Mucosa of gallbladder (tissue), 1 donor: ENCODE measurements around the gene TMSB4X. TPM values are rescaled to one million over a fixed set of nuclear protein-coding genes. Genes with fewer than 3 reads are reported as not detected.
"Not testable (repeated sequence)": the region's sequence is repeated elsewhere in the genome, so short reads cannot be mapped to it uniquely, and the experiment has no call there.

ENCODE experiments used
- DNase-seq: peaks from one replicate; pipeline ENCODE4 v3.0.0-alpha.2; 2020; ENCODE audit warnings: low spot score
- total RNA-seq: library from RNA; stranded (reverse); gene quantifications from one replicate; pipeline ENCODE4 v1.2.1, GENCODE V29; 2021
- donor health status: DM: no; HTN: no; CAD: no.

Gene TMSB4X
- total RNA-seq, result 4,832 TPM

- DNase-seq, result peak; percentile 87
These were observed at the start of gene TMSB4X for GRCh38 chrX:12974796-12975669. Gene TMSB4X (plus strand): TSS chrX:12975110.

GRCh38 chrX:12929701-12930100, 45.2 kb upstream of the TMSB4X start:
- no peak for DNase-seq

- no peak for DNase-seq
These were observed 44.8 kb upstream of the TMSB4X start for GRCh38 chrX:12930150-12930549.

GRCh38 chrX:12932244-12932643, 42.7 kb upstream of the TMSB4X start:
- DNase-seq, result no peak

GRCh38 chrX:12934850-12935249, 40.1 kb upstream of the TMSB4X start:
- DNase-seq, result no peak

GRCh38 chrX:12936947-12937346, 38.0 kb upstream of the TMSB4X start:
- no peak for DNase-seq

GRCh38 chrX:12940471-12940870, 34.4 kb upstream of the TMSB4X start:
- DNase-seq, result not testable (repeated sequence)

DNA sequence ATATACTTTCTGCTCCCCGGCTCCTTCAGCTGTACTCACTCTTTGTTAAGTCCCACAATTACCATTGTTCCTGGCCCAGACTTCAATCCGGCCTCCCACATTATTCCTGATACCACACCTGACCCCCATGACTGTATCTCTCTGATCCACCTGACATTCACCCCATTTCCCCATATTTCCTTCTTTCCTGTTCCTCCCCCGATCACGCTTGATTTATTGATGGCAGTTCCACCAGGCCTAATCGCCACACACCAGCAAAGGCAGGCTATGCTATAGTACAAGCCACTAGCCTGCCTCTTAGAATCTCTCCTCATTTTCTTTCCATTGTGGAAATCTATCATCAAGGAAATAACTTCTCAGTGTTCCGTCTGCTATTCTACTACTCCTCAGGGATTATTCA, 31.3 kb upstream of the TMSB4X start:
- DNase-seq, result not testable (repeated sequence)

GRCh38 chrX:12944452-12944851, 30.5 kb upstream of the TMSB4X start:
- DNase-seq, result not testable (repeated sequence)

- no peak for DNase-seq
These were observed 29.4 kb upstream of the TMSB4X start for GRCh38 chrX:12945494-12945893.

DNA sequence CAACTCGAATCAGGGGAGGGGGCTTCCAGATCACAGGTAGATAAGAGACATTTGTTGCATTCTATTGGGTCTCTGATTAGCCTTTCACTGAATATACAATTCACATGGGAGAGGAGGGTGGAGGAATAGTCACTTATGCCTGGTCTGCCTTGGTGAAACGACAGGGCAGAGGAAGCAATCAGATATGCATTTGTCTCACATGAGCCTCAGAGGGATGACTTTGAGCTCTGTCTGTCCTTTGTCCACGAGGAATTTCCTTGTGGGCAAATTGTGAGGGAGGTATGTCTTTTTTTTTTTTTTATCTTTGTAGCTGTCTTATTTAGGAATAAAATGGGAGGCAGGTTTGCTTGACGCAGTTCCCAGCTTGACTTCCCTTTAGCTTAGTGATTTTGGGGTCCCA, 28.5 kb upstream of the TMSB4X start:
- DNase-seq, result no peak

DNA sequence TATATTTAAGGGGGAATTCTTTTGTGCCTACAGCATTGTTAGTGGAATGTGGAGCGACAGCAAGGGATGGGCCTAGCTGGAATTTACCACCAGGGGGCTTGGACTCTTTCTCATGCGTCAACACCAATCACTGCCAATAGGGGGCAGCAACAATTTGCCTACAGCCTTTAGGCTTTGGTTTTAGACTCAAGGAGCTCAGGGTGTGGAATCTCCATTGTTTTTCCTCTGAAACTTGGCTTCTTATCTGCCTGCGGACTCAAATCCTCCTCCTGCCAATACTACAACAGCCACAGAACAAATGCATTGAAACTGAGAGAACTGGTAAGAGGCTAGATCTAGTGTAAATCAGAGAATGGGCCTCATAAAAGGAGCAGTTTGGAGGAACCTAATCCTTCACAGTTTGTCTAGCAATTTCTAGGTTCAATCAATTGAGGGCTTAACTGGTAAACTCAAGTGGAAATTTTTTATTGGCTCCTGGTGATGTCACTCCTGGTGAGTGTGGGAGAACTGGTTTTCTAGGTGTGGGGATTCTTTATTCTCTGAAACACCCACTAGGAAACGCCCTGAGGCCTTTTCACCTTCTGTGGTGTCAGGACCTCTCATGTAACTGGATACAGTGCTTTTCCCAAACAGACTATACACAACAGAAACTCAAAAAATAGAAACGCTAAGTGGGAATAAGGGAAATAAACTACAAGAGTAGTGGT, 27.9 kb upstream of the TMSB4X start:
- DNase-seq, result peak; percentile 82

DNA sequence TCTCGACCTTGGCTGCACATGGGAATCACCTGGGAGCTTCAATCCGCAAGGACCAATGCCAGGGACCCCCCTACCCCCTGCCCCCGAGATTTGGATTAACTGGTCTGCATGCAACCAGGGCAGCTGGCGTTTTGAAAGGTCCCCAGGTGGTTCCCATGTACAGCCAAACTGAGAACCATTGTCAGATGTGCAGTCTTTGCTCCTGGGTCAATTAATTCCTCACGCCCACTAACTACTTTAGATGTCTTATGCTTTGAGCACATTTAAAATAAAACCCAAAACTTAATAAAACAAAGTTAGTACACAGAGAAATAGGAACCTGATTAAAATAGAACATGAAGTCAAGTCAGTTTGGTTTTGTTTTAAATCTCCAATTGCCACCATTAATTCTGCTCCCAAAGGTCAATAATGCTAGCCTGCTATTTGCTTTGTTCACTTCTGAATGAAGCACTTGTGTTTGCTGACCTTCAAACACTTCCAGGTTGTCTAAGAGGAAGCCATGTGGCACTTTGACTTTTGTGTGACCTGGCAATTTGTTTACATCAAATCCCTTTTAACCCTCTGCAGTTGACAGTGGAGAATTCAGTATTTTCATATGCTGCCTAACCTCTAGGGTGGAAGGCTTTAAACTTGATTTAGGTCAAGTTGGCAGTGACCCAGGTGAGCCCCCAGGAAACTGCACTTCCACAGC, 27.2 kb upstream of the TMSB4X start:
- DNase-seq, result no peak

DNA sequence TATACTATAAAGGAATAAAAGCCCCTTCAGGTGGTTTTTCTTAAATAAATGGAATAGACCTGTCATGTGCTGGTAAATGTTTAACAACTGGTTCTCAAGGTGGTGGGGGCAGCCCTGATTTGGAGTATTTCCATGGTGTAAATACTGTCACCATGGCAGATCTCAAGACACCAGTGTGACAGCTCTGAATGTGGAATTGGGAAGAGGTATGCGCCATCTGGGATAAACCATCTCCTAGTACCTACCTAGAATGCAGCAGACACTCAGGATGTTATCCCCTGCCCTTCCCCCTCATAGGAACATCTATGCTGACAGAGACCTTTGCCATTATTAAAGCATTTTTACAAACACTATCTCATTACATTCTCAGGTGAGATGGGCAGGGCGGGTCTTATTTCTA, 26.4 kb upstream of the TMSB4X start:
- no peak for DNase-seq

DNA sequence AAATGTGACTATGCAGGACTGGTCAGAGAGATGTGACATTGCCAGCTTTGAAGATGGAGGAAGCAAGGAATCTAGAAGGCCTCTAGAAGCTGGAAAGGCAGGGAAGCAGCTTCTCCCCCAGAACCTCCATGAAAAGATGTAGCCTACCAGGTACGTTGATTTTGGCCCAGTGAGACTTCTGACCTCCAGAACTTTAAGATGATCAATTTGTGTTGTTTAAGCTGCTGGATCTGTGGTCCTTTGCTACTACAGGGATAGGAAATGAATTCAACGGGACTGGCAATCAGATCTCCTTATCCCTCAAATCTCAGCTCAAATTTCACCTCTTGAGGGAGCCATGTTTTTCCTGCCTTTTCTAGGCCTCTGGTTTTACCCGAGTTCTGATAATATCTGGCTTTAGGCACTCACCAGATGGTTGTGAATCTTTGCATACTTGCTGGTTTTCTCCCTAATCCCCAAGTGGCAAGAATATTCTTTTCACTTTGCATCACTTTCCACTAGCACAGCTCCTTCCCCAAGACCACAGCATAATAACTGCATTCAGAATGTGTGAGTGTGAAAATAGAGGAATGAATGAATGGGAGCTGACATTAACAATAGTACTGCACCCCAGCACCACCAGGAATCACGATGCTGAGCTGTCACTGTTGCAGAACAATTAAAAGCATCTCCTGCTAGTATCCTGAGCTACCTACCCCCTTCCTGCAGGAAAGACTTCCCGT, 25.5 kb upstream of the TMSB4X start:
- DNase-seq, result no peak

- peak; percentile 92 for DNase-seq
These were observed 24.8 kb upstream of the TMSB4X start for GRCh38 chrX:12949927-12950656.

DNA sequence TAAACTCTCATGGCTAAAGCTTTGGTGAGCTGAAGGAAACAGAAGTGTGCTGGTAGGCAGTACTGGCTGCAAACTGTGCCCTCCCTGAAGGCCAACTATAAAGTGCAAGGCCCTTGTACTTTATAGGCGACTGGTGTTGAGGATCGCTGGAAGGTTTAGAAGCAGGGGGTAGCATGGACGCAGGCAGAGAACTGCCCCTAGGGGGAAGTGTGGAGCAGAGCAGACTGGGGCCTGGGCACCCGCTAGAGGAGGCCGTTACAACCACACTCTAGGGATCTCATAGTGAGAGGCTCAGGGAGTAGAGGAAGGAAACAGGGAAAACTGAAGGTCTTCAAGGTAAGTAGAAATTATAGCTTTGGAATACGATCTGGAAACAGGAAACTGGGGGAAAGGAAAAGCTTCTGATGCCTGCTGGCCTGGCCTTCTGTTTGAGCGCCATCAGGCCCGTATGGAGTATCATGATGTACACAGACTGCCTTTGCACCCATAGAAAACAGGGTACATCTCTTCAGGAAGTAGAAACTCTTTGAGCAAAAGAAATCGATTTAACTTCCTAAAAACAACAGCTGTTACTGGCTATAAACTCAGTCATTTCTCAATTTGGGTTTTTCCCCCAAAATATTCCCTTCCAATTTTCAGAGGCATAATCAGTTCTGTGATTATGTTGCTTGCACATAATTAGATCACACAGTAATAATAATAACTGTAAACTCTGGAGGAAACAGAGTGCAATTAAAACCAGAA, 23.9 kb upstream of the TMSB4X start:
- no peak for DNase-seq

- no peak for DNase-seq
These were observed 23.3 kb upstream of the TMSB4X start for GRCh38 chrX:12951595-12951975.

- DNase-seq, result no peak
These were observed 21.5 kb upstream of the TMSB4X start for GRCh38 chrX:12953420-12953819.

DNA sequence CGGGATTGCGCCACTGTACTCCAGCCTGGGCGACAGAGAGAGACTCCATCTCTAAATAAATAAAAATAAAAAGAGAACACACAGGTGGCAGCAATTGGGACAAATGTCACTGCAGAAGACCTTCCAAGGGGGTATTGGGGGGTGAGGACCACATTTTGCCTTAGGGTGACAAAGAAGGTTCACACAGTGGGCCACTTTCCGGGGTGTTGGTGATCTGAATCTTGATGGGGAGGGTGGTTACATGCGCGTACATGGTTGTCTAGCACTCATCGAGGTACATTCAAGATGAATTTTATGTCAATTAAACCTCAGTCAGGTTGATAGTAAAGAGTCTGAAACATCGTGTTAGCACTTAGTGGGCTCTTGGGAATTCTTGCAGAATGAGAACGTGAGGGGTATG, 20.5 kb upstream of the TMSB4X start:
- no peak for DNase-seq
